ENCODE results near the gene PTGER1. TPM values are rescaled to one million over a fixed set of nuclear protein-coding genes. Genes with fewer than 3 reads are reported as not detected.

Gene PTGER1
- total and polyA plus RNA-seq, 9 of the 15 experiments (the other 6 are each of a cell fraction or from before 2014, with no cell fraction given) = 0.06 to 0.36 (median 0.31) TPM; not detected in 5

GRCh38 chr19:14510311-14511228 is 35.4 kb upstream of the PTGER1 start:
- FAIRE-seq = peak; percentile 32
- ChIA-PET CTCF (ENCODE audit: low intra/inter-chr PET ratio) (no interaction called here), POLR2A (interaction anchor here (0.5 to 2.1 kb wide), 4 partner anchors 11 to 66 kb away, joined by 3 to 5 read pairs (median 4); partner anchors contain the start of gene GIPC1)
- H3K4me3 ChIP-seq = no peak overlapping the region
- H4K20me1 ChIP-seq (replicated peaks; ENCODE audit: control insufficient read depth, insufficient read depth, low read length) = peaks cover 6% of the 10 kb centered on the region
- 32% methylated on average over 19 of the region's 22 CpGs for WGBS (ENCODE audit: insufficient coverage, low coverage, missing lambda C conversion rate)
- 0 out of 2 replicates have a peak overlapping the region, but pooled peaks have one; percentile 12 for H2AFZ ChIP-seq (ENCODE audit: low read depth, low read length)
- no peaks in the 10 kb centered on the region for H3K9me1 ChIP-seq (ENCODE audit: control insufficient read depth, insufficient read depth, low read length)
- peak in 1 of 4 experiments; percentile 43 for DNase-seq (ENCODE audit: extremely low read depth in 1 of 4, low spot score in 3 of 4)
- peaks cover 20% of the 10 kb centered on the region for H3K36me3 ChIP-seq (ENCODE audit: control insufficient read depth, insufficient read depth, low read length)
- H3K4me1 ChIP-seq (replicated peaks in 1 of 2; ENCODE audit: control insufficient read depth in 2 of 2, insufficient read depth in 2 of 2, low read length in 2 of 2) = peaks cover 43 to 58% of the 10 kb centered on the region in 2 experiments
- peak; percentile 19 for ATAC-seq
- intact Hi-C loops (cut with micrococcal nuclease) = no loop called here
- no peaks in the 10 kb centered on the region for H3K27me3 ChIP-seq (ENCODE audit: control insufficient read depth in 2 of 2, insufficient read depth in 2 of 2, low read length in 2 of 2)
- H3K4me2 ChIP-seq (ENCODE audit: insufficient read depth, low read length) = no peak overlapping the region
- peak overlapping the region; percentile 54; the same call in 1 of the 3 replicates for H3K27ac ChIP-seq (ENCODE audit: extremely low read depth, low read depth, low read length)
- BruUV-seq (replicated peaks) = no TSS peak
- H3K9me3 ChIP-seq (replicated peaks; ENCODE audit: control insufficient read depth, insufficient read depth, low read depth, low read length) = no peaks in the 10 kb centered on the region
- in situ Hi-C loops (cut with MboI) = no loop called here
- H3K79me2 ChIP-seq (ENCODE audit: control insufficient read depth, insufficient read depth, low read length) = peaks cover 16% of the 10 kb centered on the region
- peak overlapping the region in 1 of 2 experiments; percentile 45; a peak in 1 of 4 replicates for H3K9ac ChIP-seq (ENCODE audit: insufficient read depth in 1 of 2, low read depth in 2 of 2, low read length in 2 of 2)
- no peak for TF ChIP-seq KHSRP (IDR thresholded peaks at IDR 0.05)
- no peak for TF ChIP-seq CREBBP (IDR thresholded peaks at IDR 0.05; ENCODE audit: low read depth, low read length)
- TF ChIP-seq ASH1L (IDR thresholded peaks at IDR 0.05; ENCODE audit: borderline replicate concordance, low read depth, partially characterized antibody) = no peak
- TF ChIP-seq ETV6 (IDR thresholded peaks at IDR 0.05; ENCODE audit: borderline replicate concordance in 1 of 2, low read depth in 2 of 2, low read length in 1 of 2) = no peak
- TF ChIP-seq ETV6 (CRISPR knock-in tag; IDR thresholded peaks at IDR 0.05; ENCODE audit: borderline replicate concordance) = no peak
- TF ChIP-seq TEAD1 (CRISPR knock-in tag; IDR thresholded peaks at IDR 0.05) = no peak
- no peak for TF ChIP-seq BRD4 (IDR thresholded peaks at IDR 0.05)
- no peak for TF ChIP-seq FIP1L1 (IDR thresholded peaks at IDR 0.05; ENCODE audit: low read depth, low read length, poor library complexity, severe bottlenecking)
- TF ChIP-seq ZMIZ1 (IDR thresholded peaks at IDR 0.05; ENCODE audit: low read depth in 2 of 2, low read length in 2 of 2) = no peak
- TF ChIP-seq MEF2A (IDR thresholded peaks at IDR 0.05; ENCODE audit: control insufficient read depth, low read depth, low read length) = no peak
- no peak for TF ChIP-seq TAF7 (tag; IDR thresholded peaks at IDR 0.05)
- TF ChIP-seq MXI1 (IDR thresholded peaks at IDR 0.05; ENCODE audit: low read depth, low read length) = no peak
- no peak for TF ChIP-seq ESRRB (CRISPR knock-in tag; IDR thresholded peaks at IDR 0.05; ENCODE audit: borderline replicate concordance)
- TF ChIP-seq KLF13 (tag; IDR thresholded peaks at IDR 0.05; ENCODE audit: borderline replicate concordance, low read depth) = no peak
- TF ChIP-seq ZNF232 (CRISPR knock-in tag; IDR thresholded peaks at IDR 0.05) = no peak
